Measurements from ENCODE around the gene PRX. TPM values are rescaled to one million over a fixed set of nuclear protein-coding genes. Genes with fewer than 3 reads are reported as not detected.

The PRX gene
- total and polyA plus RNA-seq, 9 of the 15 experiments (the other 6 are each of a cell fraction or from before 2014, with no cell fraction given), result 0.65 to 3.5 (median 1.7) TPM; not detected in 2

DNA sequence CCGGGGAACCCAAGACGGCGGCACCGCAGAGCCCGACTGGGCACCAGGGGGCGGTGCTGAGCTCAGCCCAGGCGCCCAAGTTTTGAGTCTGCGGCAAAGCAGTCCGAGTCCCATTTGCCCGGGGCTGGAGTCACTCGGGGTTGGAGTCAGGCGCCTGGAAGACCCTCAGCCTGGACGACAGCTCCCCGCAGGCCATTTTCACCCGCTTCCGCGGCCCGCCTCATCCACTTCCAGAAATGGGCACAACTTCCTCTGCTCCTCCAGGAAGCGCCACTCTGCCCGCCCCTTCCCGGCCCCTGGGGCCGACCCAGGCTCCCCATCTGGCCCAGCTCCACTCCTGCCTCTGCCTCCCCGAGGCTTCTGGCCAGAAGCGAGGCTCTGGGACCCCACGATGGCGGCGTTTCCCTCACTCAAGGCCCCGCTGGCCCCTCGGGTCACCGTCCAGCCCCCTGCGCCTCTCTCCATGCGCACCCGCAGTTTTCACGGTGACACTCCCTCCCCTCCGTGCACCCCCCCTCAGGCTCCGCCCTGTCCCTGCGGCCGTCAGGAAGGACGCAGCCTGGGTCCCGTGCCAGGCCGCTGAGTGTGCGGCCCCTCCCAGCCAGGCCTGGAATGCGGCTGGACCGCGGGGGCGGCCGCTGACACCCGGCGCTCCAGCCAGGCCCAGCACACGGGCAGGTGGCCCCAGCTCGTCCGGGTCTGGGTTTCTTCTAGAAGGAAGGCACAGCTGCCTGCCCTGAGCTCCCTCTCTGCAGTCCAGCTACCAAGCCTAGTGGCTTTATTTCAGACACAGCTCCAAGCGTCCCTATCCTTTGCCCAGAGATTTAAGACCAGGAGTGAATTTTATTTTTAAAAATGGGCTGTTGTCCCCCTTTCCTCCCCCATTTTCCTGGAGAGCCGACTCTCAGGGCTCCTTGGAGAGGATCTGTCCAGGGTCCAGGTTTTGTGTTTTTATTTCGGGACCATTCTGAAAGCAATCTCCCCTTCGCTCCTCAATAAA is 7.9 kb upstream of the PRX start (continued):
- TF ChIP-seq, protein P1, sequence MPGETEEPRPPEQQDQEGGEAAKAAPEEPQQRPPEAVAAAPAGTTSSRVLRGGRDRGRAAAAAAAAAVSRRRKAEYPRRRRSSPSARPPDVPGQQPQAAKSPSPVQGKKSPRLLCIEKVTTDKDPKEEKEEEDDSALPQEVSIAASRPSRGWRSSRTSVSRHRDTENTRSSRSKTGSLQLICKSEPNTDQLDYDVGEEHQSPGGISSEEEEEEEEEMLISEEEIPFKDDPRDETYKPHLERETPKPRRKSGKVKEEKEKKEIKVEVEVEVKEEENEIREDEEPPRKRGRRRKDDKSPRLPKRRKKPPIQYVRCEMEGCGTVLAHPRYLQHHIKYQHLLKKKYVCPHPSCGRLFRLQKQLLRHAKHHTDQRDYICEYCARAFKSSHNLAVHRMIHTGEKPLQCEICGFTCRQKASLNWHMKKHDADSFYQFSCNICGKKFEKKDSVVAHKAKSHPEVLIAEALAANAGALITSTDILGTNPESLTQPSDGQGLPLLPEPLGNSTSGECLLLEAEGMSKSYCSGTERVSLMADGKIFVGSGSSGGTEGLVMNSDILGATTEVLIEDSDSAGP (CRISPR knock-in tag; IDR thresholded peaks at IDR 0.05), result no peak
- TF ChIP-seq, protein P2, sequence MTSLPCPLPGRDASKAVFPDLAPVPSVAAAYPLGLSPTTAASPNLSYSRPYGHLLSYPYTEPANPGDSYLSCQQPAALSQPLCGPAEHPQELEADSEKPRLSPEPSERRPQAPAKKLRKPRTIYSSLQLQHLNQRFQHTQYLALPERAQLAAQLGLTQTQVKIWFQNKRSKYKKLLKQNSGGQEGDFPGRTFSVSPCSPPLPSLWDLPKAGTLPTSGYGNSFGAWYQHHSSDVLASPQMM (CRISPR knock-in tag; IDR thresholded peaks at IDR 0.05), result no peak
- TF ChIP-seq XRCC3 (IDR thresholded peaks at IDR 0.05) (no peak), PTBP1 (IDR thresholded peaks at IDR 0.05; ENCODE audit: low read depth, low read length) (no peak), THRAP3 (IDR thresholded peaks at IDR 0.05; ENCODE audit: borderline replicate concordance) (no peak), HNRNPL (IDR thresholded peaks at IDR 0.05; ENCODE audit: low read depth, low read length) (peak; percentile 85), EWSR1 (IDR thresholded peaks at IDR 0.05; ENCODE audit: borderline replicate concordance, low read depth, partially characterized antibody) (no peak), BDP1 (IDR thresholded peaks at IDR 0.05; ENCODE audit: insufficient read depth, insufficient read length) (no peak), MAFF (IDR thresholded peaks at IDR 0.05; ENCODE audit: low read length) (no peak), POLR2H (tag; IDR thresholded peaks at IDR 0.05; ENCODE audit: low read depth) (peak; percentile 61), SMARCE1 (IDR thresholded peaks at IDR 0.05) (no peak), ZNF830 (CRISPR knock-in tag; IDR thresholded peaks at IDR 0.05) (0 out of 2 replicates have a peak, but pooled peaks have one; percentile 66), U2AF2 (optimal IDR thresholded peaks at IDR 0.05; ENCODE audit: low read depth, low read length) (no peak), SAFB (IDR thresholded peaks at IDR 0.05; ENCODE audit: borderline replicate concordance, low read depth, low read length) (no peak)
- TF ChIP-seq, protein P3, sequence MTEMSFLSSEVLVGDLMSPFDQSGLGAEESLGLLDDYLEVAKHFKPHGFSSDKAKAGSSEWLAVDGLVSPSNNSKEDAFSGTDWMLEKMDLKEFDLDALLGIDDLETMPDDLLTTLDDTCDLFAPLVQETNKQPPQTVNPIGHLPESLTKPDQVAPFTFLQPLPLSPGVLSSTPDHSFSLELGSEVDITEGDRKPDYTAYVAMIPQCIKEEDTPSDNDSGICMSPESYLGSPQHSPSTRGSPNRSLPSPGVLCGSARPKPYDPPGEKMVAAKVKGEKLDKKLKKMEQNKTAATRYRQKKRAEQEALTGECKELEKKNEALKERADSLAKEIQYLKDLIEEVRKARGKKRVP (CRISPR knock-in tag; IDR thresholded peaks at IDR 0.05), result no peak; the same call in 1 of the 2 replicates
- TF ChIP-seq, protein P4, sequence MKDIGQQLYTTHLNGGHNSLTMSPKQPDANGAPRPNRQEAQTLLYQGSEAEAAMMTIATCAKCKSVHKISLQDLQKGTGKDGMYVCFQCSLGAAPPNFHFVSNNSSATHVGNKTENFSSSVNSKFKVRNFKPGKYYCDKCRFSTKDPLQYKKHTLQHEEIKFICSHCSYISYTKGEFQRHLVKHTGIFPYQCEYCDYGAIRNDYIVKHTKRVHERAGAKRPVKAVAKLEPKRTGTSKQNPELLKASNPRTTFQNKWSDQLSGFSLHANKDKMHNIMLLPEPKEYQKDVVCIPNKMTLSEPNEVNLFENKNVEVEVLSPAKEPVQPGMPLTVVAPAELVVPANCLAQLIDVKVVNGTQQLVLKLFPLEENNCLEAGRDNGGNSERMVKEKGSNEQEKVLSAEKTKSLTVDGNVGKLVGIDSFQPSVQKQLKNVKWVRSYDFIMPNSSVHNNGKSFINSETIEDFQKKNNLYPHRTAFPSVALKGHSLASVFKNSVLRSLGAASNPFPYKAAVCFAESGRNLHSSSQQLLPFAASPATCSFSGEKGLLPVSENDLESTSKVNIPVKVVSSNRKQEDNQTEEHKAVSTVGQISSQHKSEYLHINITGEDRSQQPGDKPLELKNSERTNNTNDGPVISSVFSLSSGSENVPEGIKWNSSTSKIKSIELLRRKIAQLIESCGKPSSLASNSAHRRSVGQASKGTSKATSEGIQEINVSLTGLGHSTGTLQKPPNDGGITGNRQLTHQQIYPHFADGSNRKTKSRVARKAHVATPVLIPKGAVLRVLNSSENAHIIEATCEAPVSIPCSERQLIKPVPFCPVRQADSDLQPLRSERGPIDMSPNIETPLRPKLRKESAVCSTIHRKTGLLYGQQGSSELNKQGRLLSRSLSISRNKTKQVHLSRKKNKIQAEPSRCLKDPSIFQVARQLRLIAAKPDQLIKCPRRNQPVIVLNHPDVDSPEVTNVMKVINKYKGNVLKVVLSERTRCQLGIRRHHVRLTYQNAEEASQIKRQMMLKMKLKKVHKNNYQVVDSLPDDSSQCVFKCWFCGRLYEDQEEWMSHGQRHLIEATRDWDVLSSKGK (CRISPR knock-in tag; IDR thresholded peaks at IDR 0.05), result no peak
- TF ChIP-seq, protein P5, sequence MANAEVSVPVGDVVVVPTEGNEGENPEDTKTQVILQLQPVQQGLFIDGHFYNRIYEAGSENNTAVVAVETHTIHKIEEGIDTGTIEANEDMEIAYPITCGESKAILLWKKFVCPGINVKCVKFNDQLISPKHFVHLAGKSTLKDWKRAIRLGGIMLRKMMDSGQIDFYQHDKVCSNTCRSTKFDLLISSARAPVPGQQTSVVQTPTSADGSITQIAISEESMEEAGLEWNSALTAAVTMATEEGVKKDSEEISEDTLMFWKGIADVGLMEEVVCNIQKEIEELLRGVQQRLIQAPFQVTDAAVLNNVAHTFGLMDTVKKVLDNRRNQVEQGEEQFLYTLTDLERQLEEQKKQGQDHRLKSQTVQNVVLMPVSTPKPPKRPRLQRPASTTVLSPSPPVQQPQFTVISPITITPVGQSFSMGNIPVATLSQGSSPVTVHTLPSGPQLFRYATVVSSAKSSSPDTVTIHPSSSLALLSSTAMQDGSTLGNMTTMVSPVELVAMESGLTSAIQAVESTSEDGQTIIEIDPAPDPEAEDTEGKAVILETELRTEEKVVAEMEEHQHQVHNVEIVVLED (CRISPR knock-in tag; IDR thresholded peaks at IDR 0.05), result peak; percentile 73
